ENCODE measurements around the gene INSRR. TPM values are rescaled to one million over a fixed set of nuclear protein-coding genes. Genes with fewer than 3 reads are reported as not detected.

The INSRR gene
- not detected in 2 replicates for total RNA-seq (2022)
- percentile 4 among the genes with signal in this experiment for Bru-seq, nascent RNA
- BruChase-seq, experiment 1, labeled RNA remaining after a 2-hour chase, result not detected
- BruChase-seq, experiment 2, labeled RNA remaining after a 6-hour chase, result percentile 5 among the genes with signal in this experiment
- long read RNA-seq, result 0 reads

DNA sequence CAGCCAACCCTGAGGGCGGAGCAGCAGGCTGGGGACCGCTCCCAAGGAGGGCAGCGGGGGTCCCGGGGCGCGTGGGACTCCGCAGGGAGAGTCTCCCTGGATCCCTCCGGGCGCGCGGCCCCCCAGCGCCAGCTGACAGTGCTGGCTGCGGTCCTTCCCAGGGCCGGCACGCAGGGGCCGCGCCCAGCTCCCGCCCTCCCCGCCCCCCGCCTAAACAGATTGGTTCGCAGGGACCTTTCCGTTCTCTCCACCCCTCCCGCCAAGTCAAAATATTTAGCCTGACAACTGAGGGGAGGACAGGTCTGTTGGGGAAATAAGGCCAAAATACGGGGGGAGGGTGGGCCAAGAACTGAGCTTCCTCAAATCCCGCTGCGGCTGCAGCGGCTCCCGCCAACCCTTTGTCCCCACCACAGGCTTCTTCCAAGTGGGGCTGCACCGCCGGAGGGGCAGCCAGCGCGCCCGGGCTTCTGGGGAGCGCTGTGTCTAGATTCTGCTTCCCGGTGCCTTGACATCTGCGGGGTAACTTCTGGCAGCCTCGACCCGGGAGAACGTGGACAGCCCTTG is at the start of gene INSRR:
Gene INSRR (minus strand): TSS at position 159 of the 564 bp plus-strand sequence. CDS start 496 bp downstream, outside the sequence.
- Mint-ChIP-seq H3K27ac (ENCODE audit: unreplicated experiment) (no peak within 1 kb of the TSS), H3K4me3 (ENCODE audit: unreplicated experiment) (peak within 1 kb of the TSS; percentile 74), H3K4me1 (ENCODE audit: low read depth, unreplicated experiment) (peaks cover 25% of the 10 kb centered on the region), H3K9me3 (ENCODE audit: unreplicated experiment) (no peaks in the 10 kb centered on the region), H3K36me3 (ENCODE audit: insufficient read depth, unreplicated experiment) (no peaks in the 10 kb centered on the region), H3K27me3 (ENCODE audit: insufficient read depth, unreplicated experiment) (peaks cover 11% of the 10 kb centered on the region)
- Histone ChIP-seq H3K36me3 (ENCODE audit: control insufficient read depth, insufficient read depth, low read length) (no peaks in the 10 kb centered on the region), H3K9me3 (no peaks in the 10 kb centered on the region), H3K4me3 (ENCODE audit: low read depth, low read length) (peak within 1 kb of the TSS; percentile 25), H3K27me3 (replicated peaks; ENCODE audit: control insufficient read depth, insufficient read depth, low read length) (peaks cover 7% of the 10 kb centered on the region), H3K4me1 (peaks cover 33% of the 10 kb centered on the region)
- intact Hi-C loops (cut with micrococcal nuclease; ENCODE audit: unreplicated experiment), result loop anchor here (2.0 kb wide), 1 partner anchor 44 kb away; no protein-coding TSS in a partner anchor
- CTCF ChIA-PET, result interaction anchor here (0.6 to 3.9 kb wide), 20 partner anchors 10 to 1860 kb away, joined by 3 to 40 read pairs (median 4); partner anchors contain the start of genes ISG20L2 and METTL25B
- no TSS peak for BruUV-seq (replicated peaks)
- POLR2A ChIA-PET, result interaction anchor here (0.6 to 1.2 kb wide), 2 partner anchors 45 to 131 kb away, joined by 5 to 6 read pairs; partner anchors contain the start of genes ISG20L2 and METTL25B
- TF ChIP-seq CTCF (IDR thresholded peaks at IDR 0.05; ENCODE audit: insufficient read depth in 1 of 2, low read depth in 1 of 2, low read length in 1 of 2, severe bottlenecking in 1 of 2, unreplicated experiment in 1 of 2), result no peak
- no peak for DNase-seq

- H3K27me3 Mint-ChIP-seq (ENCODE audit: insufficient read depth, unreplicated experiment), result no peaks in the 10 kb centered on the region
- ChIA-PET POLR2A (no interaction called here), CTCF (no interaction called here)
- no peaks in the 10 kb centered on the region for H3K27me3 ChIP-seq (replicated peaks; ENCODE audit: control insufficient read depth, insufficient read depth, low read length)
- H3K4me3 Mint-ChIP-seq (ENCODE audit: unreplicated experiment), result no peak overlapping the region
- H3K4me3 ChIP-seq (ENCODE audit: low read depth, low read length), result no peak overlapping the region
- no peaks in the 10 kb centered on the region for H3K9me3 Mint-ChIP-seq (ENCODE audit: unreplicated experiment)
- BruUV-seq (replicated peaks), result no TSS peak
- no peak overlapping the region for H3K27ac Mint-ChIP-seq (ENCODE audit: unreplicated experiment)
- no peaks in the 10 kb centered on the region for H3K36me3 ChIP-seq (ENCODE audit: control insufficient read depth, insufficient read depth, low read length)
- H3K4me1 Mint-ChIP-seq (ENCODE audit: low read depth, unreplicated experiment), result no peaks in the 10 kb centered on the region
- H3K9me3 ChIP-seq, result no peaks in the 10 kb centered on the region
- 0 out of 2 replicates have a peak, but pooled peaks cover 9% of the 10 kb centered on the region for H3K4me1 ChIP-seq
- intact Hi-C loops (cut with micrococcal nuclease; ENCODE audit: unreplicated experiment), result no loop called here
- H3K36me3 Mint-ChIP-seq (ENCODE audit: insufficient read depth, unreplicated experiment), result no peaks in the 10 kb centered on the region
- no peak for DNase-seq
- no peak for TF ChIP-seq CTCF (IDR thresholded peaks at IDR 0.05; ENCODE audit: insufficient read depth in 1 of 2, low read depth in 1 of 2, low read length in 1 of 2, severe bottlenecking in 1 of 2, unreplicated experiment in 1 of 2)
Measured at GRCh38 chr1:156908541-156908940, 49.6 kb upstream of the INSRR start.

DNA sequence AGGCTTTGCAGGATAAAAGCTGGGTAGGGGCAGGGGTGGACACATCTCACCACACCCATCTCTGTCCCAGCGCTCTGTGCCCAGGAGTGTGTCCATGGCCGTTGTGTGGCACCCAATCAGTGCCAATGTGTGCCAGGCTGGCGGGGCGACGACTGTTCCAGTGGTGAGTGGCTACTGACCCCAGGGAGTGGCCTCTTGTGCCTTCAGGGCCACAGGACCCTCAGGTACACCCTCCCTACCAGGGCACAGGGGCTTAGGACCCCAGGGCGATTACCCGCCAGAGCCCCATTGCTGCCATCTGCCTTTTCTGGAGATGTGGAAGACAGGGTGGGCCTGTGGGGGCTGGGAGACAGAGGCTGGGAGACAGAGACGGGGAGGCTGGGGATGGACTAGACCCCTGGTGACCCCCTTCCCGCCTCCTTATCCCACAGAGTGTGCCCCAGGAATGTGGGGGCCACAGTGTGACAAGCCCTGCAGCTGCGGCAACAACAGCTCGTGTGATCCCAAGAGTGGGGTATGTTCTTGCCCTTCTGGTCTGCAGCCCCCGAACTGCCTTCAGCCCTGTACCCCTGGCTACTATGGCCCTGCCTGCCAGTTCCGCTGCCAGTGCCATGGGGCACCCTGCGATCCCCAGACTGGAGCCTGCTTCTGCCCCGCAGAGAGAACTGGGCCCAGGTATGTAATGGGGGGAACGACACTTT is 47.4 kb upstream of the INSRR start:
- ChIA-PET POLR2A (no interaction called here), CTCF (no interaction called here)
- no peak overlapping the region for H3K4me3 Mint-ChIP-seq (ENCODE audit: unreplicated experiment)
- H3K4me1 Mint-ChIP-seq (ENCODE audit: low read depth, unreplicated experiment), result no peaks in the 10 kb centered on the region
- no peaks in the 10 kb centered on the region for H3K9me3 ChIP-seq
- intact Hi-C loops (cut with micrococcal nuclease; ENCODE audit: unreplicated experiment), result no loop called here
- no peaks in the 10 kb centered on the region for H3K27me3 Mint-ChIP-seq (ENCODE audit: insufficient read depth, unreplicated experiment)
- no peak for DNase-seq
- H3K27me3 ChIP-seq (replicated peaks; ENCODE audit: control insufficient read depth, insufficient read depth, low read length), result no peaks in the 10 kb centered on the region
- no peak for TF ChIP-seq CTCF (IDR thresholded peaks at IDR 0.05; ENCODE audit: insufficient read depth in 1 of 2, low read depth in 1 of 2, low read length in 1 of 2, severe bottlenecking in 1 of 2, unreplicated experiment in 1 of 2)
- no peak overlapping the region for H3K4me3 ChIP-seq (ENCODE audit: low read depth, low read length)
- no peaks in the 10 kb centered on the region for H3K36me3 ChIP-seq (ENCODE audit: control insufficient read depth, insufficient read depth, low read length)
- H3K27ac Mint-ChIP-seq (ENCODE audit: unreplicated experiment), result no peak overlapping the region
- H3K9me3 Mint-ChIP-seq (ENCODE audit: unreplicated experiment), result no peaks in the 10 kb centered on the region
- no peaks in the 10 kb centered on the region for H3K36me3 Mint-ChIP-seq (ENCODE audit: insufficient read depth, unreplicated experiment)
- 0 out of 2 replicates have a peak, but pooled peaks cover 9% of the 10 kb centered on the region for H3K4me1 ChIP-seq
- BruUV-seq (replicated peaks), result no TSS peak

Data from Caco-2 (cell line).